Ovary (tissue), 9 donors: ENCODE results near the gene NKAIN4. TPM values are rescaled to one million over a fixed set of nuclear protein-coding genes. Genes with fewer than 3 reads are reported as not detected.

Experiments
- DNase-seq, 5 donors: peaks; one replicate each; pipeline ENCODE4 v3.0.0-alpha.2; 2019 to 2020
- H3K27ac ChIP-seq, 2 donors: fragments of 200-600 bp; one replicate each; pipeline versions ENCODE4 v1.5.1 to v1.8.0; 2019 to 2022
- H3K27me3 ChIP-seq: fragments of 200-600 bp; one replicate; pipeline ENCODE4 v1.8.0; 2022
- H3K36me3 ChIP-seq: fragments of 200-600 bp; sonication (generic); one replicate; pipeline ENCODE4 v1.5.1; 2019
- H3K4me1 ChIP-seq: one replicate; pipeline ENCODE4 v1.8.1; 2013; ENCODE audit warnings: mild to moderate bottlenecking, moderate library complexity; ENCODE audit not compliant: insufficient read depth
- H3K4me3 ChIP-seq: fragments of 200-600 bp; sonication (generic); one replicate; pipeline ENCODE4 v1.5.1; 2017
- H3K9me3 ChIP-seq, 2 donors: fragments of 200-600 bp in 1 of 2; sonication (generic) in 1 of 2; one replicate each; pipeline versions ENCODE4 v1.5.1 to v1.8.1; 2013 to 2019; ENCODE audit warnings: mild to moderate bottlenecking in 1 of 2, moderate library complexity in 1 of 2
- EP300 ChIP-seq: sonication (generic); formaldehyde crosslinking; IDR thresholded peaks from one replicate; pipeline ENCODE4 v1.6.1; 2017; ENCODE audit warnings: antibody characterized with exemption
- POLR2A ChIP-seq: fragments of 450-650 bp; IDR thresholded peaks from one replicate; pipeline ENCODE4 v1.6.1; 2017; ENCODE audit warnings: antibody characterized with exemption, mild to moderate bottlenecking, moderate library complexity
- WGBS, 3 donors: extraction: QIAGEN DNeasy Blood & Tissue Kit in 1 of 3; methylation state at CpG; one replicate each; pipeline versions ENCODE4 v1.1.5 to v1.1.7; 2013 to 2017; 5-methylcytosine and 5-hydroxymethylcytosine counted together
- intact Hi-C, 4 donors: fragments of 100-400 bp; cut with DNase I; formaldehyde crosslinking; loops; one replicate each; pipeline versions ENCODE4 v1.11.0 to v1.15.1; 2022 to 2023
- polyA plus RNA-seq, 2 donors: library from polyadenylated mRNA; stranded (reverse); fragments of 200-250 nt in 1 of 2; fragments of 350-450 nt in 1 of 2; fragmentation: Illumina TruSeq in 1 of 2; extraction: RNeasy Lipid Tissue Mini Kit (QIAGEN cat#74804) in 1 of 2; gene quantifications; one replicate each; pipeline ENCODE4 v1.2.3, GENCODE V29; 2013 to 2014
- total RNA-seq, 7 donors: library from RNA; depleted of rRNA in 2 of 7; stranded (reverse); fragments of >200 nt in 2 of 7; fragmentation: NEBNext Ultra II Directional in 3 of 7; extraction: Animal tissue kit (Norgen Biotek cat#: 25700) in 3 of 7; gene quantifications; one replicate each; pipeline versions ENCODE4 v1.1.0 to v1.2.4, GENCODE V29; 2016 to 2023
- TF ChIP-seq, protein P1 (sequence below), 3 donors: fragments of 450-650 bp in 2 of 3; fragments of 200-600 bp in 1 of 3; IDR thresholded peaks; one replicate each; pipeline versions ENCODE4 v1.5.1 to v1.8.0; 2016 to 2022; ENCODE audit warnings: antibody characterized with exemption in 3 of 3, mild to moderate bottlenecking in 1 of 3
- donor health status: DM: no; HTN: no; CAD: no; lungs with moderate emphysema.
- donor health status: DM: no; HTN: no; CAD: no.
- donor health status: Bipolar disorder and iron deficiency.
- donor health status: DM: yes; HTN: yes; CAD: no.
- donor health status: DM: no; HTN: no; CAD: no.
- donor health status: DM: yes; HTN: yes; CAD: no.

NKAIN4 gene
- total and polyA plus RNA-seq, 9 donors, result 0.18 to 0.24 TPM; not detected in 7

DNA sequence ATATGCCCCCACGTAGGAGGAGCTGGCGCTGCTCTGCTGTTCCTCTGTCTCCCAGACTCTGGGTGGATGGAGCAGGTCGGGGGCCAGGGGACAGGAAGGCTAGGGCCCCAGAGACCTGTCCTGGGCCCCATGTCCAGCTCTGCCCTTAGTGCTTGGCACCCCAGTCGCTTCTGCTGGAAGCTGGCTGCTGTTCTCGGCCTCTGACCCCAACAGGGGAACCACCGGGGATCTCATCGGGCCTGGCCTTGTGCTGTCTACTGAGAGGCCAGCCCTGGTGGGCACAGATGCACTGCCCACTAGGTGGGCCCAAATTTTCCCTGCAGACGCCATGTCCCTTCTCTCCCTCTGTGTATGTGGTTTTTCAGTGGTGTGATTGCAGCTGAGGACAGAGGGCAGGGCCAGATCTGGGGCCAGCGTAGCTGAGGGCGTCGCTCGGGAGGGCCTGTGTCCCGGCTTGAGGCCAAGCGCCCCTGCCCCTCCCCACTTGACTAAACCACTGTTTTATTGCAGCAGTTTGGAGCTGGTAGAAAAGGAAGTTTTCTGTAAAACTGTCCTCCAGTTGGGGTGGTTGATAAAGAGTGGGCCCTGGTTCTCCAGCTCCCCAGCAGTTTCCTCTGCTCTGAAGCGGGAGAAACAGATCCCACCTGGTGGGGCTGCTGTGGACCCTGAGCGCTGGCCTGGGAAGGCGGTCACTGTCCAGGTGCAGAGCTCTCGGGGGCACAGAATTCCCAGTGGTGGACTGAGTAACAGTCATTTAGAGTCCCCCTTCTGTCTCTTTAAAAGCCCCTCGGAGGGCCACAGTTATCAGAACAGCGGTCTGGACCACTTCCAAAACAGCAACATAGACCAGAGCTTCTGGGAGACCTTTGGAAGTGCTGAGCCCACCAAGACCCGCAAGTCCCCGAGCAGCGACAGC is 32.8 kb upstream of the NKAIN4 start:
- H3K36me3 ChIP-seq, result no peaks in the 10 kb centered on the region

DNA sequence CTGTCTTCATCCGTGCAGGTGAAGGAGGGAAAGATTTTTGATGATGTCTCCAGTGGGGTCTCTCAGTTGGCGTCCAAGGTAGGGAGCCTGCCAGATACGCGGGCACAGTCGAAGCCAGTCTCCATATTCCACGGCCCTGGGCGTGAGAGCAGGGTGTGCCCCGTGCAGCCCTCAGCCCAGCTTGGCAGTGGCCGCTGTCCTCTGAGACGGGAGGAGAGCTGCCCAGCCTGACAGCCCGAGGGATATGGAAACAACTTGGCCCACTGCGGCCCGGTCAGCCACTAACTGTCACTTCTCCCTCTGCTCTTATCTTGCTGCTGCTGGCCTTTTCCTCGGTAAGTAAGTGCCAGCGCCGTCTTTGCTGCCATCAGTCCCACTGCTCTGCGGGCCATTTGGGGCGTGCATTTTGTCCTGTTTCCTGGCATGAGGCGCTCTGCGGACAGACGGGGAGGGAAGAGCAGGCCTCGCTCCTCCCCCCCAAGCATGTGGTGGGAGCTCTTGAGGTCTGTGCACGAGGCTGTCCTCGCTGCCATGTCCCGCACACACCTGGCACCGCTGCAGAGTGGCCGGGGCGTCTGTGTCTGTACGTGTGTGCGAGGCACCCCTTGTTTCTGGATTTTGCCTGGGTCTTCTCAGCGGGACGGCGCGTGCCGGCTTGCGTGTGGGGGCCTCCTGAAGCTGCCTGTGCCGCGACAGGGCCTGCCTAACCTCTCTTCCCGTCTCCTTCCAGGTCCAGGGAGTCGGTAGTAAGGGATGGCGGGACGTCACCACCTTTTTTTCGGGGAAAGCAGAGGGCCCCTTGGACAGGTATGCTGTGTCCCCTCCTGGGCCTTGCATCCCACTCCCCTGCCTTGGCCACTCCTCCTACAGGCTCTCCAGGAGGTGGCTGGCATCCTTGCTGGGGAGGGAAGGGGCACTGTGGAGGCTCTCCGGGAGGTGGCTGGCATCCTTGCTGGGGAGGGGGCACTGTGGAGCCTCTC is 31.7 kb upstream of the NKAIN4 start:
- Histone ChIP-seq H3K4me3 (no peak overlapping the region), H3K9me3 (no peaks in the 10 kb centered on the region), H3K27me3 (no peaks in the 10 kb centered on the region), H3K36me3 (no peaks in the 10 kb centered on the region), H3K4me1 (no peaks in the 10 kb centered on the region), H3K27ac (no peak overlapping the region)
- TF ChIP-seq POLR2A (no peak), EP300 (no peak)
- TF ChIP-seq, protein P1, sequence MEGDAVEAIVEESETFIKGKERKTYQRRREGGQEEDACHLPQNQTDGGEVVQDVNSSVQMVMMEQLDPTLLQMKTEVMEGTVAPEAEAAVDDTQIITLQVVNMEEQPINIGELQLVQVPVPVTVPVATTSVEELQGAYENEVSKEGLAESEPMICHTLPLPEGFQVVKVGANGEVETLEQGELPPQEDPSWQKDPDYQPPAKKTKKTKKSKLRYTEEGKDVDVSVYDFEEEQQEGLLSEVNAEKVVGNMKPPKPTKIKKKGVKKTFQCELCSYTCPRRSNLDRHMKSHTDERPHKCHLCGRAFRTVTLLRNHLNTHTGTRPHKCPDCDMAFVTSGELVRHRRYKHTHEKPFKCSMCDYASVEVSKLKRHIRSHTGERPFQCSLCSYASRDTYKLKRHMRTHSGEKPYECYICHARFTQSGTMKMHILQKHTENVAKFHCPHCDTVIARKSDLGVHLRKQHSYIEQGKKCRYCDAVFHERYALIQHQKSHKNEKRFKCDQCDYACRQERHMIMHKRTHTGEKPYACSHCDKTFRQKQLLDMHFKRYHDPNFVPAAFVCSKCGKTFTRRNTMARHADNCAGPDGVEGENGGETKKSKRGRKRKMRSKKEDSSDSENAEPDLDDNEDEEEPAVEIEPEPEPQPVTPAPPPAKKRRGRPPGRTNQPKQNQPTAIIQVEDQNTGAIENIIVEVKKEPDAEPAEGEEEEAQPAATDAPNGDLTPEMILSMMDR (IDR thresholded peaks at IDR 0.05), result no peak
- intact Hi-C loops, result no loop called here
- DNase-seq, result no peak
- 88 to 91% (median 91%) methylated on average over 44 of the region's 44 CpGs for WGBS, 3 donors

More for the DNA sequence above, 32.8 kb upstream of the NKAIN4 start:
- no peaks in the 10 kb centered on the region for H3K27me3 ChIP-seq
- no peak for DNase-seq
- H3K4me1 ChIP-seq, result peaks cover 2% of the 10 kb centered on the region
- no peak overlapping the region for H3K4me3 ChIP-seq
- no peak overlapping the region for H3K27ac ChIP-seq
- no peaks in the 10 kb centered on the region for H3K9me3 ChIP-seq
- intact Hi-C loops, result no loop called here
- WGBS, 3 donors, result 68 to 74% (median 71%) methylated on average over 23 of the region's 23 CpGs
- TF ChIP-seq POLR2A (no peak), EP300 (no peak)
- TF ChIP-seq, protein P1 (IDR thresholded peaks at IDR 0.05), result no peak

DNA sequence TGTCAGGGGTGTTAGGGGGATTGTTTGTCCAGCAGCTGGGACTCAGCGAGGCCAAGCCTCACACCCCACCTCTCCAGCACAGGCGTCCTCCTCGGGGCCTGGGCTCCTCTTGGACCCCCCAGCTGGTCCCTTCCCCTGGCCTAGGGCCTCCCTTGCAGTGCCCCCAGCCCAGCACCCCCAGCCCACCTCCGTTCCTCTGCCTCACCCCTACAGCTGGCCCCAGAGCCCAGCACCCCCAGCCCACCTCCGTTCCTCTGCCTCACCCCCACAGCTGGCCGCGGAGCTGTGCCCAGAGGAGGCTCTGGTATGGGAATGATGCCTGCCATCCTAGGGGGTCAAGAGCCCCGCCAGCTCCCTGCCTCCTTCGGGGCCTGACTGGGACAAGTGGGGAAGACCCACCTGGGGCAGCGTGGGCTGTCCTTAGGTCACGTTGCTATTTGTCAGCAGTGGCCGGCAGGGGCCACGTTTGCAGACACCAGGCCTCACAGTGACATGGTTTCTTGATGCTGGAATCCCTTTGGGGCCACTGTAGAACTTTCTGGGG is 30.8 kb upstream of the NKAIN4 start:
- DNase-seq, result no peak
- no peaks in the 10 kb centered on the region for H3K36me3 ChIP-seq

More for the DNA sequence above, 30.8 kb upstream of the NKAIN4 start:
- no peak overlapping the region for H3K27ac ChIP-seq
- intact Hi-C loops, result no loop called here
- no peaks in the 10 kb centered on the region for H3K4me1 ChIP-seq
- WGBS, 3 donors, result 69 to 81% (median 77%) methylated on average over 13 of the region's 13 CpGs
- no peaks in the 10 kb centered on the region for H3K9me3 ChIP-seq
- H3K27me3 ChIP-seq, result no peaks in the 10 kb centered on the region
- TF ChIP-seq, protein P1 (IDR thresholded peaks at IDR 0.05), result no peak
- TF ChIP-seq POLR2A (no peak), EP300 (no peak)
- no peak overlapping the region for H3K4me3 ChIP-seq
